OCI-M2 (cell line): Measurements from ENCODE around the gene TOMT.

Source experiments
- DNase-seq: peaks from one replicate; lab custom pipeline; 2025; ENCODE audit not compliant: unreplicated experiment; lab: John Stamatoyannopoulos, UW

TOMT gene, protein sequence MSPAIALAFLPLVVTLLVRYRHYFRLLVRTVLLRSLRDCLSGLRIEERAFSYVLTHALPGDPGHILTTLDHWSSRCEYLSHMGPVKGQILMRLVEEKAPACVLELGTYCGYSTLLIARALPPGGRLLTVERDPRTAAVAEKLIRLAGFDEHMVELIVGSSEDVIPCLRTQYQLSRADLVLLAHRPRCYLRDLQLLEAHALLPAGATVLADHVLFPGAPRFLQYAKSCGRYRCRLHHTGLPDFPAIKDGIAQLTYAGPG

DNA sequence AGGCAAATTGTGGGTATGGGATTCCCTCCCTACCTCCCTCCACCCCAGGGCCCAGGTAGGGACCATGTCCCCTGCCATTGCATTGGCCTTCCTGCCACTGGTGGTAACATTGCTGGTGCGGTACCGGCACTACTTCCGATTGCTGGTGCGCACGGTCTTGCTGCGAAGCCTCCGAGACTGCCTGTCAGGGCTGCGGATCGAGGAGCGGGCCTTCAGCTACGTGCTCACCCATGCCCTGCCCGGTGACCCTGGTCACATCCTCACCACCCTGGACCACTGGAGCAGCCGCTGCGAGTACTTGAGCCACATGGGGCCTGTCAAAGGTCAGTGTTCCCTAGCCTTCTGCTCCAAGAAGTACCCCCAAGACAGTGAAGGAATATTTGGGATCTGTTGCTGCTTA, at the start of gene TOMT:
Gene TOMT (plus strand): TSS at position 37 of the 400 bp plus-strand sequence. CDS start 28 bp downstream, at position 65.
- DNase-seq = no peak

DNA sequence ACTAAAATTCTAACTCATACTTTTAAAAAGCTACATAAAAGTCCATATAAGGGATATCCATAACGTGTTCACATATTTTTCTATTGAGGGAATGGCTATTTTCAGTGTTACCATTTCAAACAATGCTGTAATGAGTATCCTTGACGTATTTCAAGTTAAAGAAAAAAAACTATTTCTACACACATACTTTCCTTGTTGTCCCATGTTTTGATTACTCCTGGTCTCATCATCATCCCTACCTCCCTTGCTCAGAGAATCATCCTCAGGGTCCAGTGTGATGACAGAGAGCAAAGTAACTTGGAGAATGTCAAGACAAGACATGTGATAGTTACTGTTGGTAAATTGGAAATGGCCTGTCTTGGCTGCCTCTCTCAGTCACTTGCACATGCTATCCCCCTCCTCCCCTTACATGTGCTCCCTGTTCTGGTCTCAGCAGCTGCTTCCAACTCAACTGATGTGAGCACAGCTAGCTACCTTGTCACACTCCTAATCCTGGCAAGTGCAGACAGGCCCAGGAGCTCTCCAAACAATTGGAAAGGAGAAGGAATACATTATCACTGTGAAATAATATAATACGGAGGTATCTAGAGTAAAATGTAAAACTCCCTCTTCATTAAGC, 47.2 kb upstream of the TOMT start:
- no peak for DNase-seq

DNA sequence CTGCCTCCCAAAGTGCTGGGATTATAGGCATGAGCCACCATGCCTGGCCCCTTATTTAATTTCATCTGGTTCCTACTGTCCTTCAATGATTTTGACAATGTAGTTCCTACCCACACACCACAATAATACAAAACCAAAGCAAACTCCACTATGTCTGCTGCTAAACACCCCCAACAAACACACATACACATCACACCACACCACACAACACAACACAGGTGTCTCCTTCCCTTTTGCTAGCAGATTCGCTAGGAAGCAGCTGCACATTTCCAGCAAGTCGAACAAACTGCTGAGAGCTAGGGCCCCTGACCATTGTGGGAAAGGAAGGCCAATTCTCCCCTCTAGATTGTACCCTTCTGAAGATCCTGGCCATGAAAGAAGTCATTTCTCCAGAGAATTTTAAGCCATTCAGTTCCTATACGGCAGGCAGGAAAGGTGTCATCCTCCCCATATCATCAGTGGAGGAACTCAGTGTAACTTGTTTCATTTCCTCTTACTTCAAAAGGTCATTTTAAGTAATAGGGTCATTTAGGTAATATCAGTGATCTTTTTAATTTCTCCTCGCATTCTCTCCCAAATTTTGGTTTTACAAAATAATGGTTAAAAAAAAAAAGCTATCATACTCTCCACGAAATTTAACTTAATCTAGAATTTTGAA, 43.9 kb upstream of the TOMT start:
- no peak for DNase-seq

DNA sequence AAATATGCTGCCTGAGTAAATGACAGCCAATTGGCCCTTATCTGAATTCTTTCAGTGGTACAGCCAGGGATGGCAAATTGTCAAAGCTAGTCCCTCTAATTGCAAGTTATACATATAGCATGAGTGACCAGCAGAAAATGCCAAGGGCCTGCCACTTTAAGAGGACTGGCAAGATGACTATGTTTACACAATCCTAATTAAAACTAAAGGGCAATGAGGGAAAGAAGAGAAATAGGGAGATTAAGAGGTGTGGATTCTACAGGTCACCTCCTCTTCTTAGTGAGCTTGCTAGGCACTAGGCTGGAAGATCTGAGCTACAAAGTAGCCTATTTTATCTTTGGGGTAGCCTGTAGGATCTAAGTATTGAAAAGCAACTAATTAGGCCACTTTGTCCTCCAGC, 38.9 kb upstream of the TOMT start:
- no peak for DNase-seq

DNA sequence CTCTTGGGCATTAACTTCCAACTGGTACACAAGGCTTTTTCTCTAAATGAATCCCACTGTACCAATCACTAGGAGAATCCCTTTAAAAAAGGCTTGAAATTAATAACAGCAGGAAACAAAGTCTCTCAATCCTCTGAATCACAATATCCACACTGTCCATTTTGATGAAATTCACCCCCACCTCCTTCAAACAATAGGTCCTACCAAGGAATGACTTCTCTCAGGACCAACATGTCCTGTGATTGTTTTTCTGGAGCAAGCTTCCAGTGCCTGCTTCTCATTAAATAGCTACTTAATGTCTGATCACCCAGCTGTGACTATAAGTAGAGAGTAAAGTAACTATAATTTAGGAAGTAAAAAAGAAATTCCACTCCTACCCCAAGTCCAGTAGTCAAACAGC, 38.5 kb upstream of the TOMT start:
- DNase-seq = no peak

DNA sequence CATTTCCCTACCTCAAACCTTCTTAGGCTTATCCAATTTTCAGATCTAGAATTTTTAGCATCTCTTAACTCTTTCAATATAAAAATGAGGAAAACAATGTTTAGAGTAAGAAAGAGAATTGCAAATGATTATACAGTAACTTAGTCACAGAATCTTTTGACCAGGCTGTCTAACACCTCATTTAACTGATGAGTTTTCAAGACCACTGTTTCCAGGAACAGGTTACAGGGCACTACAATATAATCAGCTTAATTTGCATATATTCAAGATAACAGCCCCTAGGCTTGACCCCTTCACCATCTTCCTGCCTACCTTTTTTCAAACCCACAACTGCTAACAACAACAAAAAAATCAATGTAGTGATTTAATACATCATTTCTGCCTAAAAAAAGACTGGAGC, 38.0 kb upstream of the TOMT start:
- DNase-seq = no peak

DNA sequence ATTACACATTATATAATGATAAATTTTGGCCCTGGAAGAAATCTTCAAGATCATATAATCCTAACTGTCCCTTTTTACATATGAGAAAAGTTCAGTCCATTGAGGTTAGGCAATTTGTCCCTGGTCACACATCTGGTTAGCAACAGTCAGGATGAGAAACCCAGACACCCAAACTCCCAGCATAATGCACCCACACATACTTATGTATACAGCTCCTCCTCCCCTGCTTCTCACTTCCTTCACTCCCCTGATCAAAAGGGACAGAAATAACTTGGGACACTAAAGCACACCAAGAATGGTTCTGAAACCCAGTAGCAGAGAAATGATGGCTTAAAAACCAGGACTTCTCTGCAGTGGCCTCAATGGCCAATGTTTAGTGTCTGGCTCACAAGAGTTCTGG, 36.5 kb upstream of the TOMT start:
- DNase-seq = no peak

DNA sequence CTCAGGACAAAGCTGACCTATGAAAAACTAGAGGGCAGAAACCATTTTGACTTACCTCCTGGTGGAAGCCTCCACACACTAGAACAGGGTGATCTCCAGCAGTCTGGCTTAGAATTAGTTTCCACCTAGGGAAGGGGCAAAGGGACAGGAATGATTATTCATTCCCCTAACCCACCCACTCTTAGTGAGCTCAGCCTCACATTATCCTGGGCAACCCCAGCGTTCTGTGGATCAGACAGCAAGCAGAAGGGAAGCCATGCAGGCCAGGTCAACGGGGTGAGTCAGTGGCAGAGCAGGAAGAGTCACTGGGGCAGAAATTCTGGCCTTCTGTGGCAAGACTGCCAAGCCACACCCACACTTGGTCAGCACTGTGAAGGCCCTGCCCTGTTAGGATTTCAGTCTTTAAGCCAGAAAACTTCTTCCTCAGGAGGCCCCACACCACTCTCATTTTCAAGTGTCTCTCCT, 35.9 kb upstream of the TOMT start:
- DNase-seq = no peak

DNA sequence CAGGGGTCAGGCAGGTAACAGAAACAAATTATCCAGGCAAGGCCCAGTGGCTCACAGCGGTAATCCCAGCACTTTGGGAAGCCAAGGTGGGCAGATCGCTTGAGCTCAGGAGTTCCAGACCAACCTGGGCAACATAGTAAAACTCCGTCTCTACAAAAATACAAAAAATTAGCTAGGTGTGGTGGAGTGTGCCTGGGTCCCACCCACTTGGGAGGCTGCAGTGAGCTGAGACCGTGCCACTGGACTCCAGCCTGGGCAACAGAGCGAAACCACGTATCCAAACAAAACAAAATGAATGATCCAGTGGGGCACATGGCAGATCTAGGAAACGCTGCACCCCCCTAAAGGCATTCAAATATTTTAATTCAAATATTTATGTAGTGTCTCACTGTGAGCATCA, 35.2 kb upstream of the TOMT start:
- no peak for DNase-seq

DNA sequence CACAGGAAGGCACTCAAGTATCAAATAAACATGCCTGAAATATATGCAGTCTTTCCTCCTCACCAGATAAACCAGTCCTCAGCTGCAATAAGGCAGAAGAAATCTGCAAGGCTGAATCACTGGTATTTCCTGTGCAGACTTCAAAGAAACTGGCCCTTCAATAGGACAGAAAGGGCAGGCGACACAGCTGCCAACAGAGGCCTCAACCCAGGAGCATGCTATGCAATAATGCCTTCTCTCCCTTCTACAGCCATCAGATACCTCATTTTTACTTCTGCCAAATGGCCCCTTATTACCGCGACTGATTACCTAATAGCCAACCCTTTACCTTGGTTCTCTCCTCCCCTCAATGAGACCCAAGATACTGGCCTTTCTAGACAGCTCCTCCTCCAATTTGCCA, 33.4 kb upstream of the TOMT start:
- no peak for DNase-seq

DNA sequence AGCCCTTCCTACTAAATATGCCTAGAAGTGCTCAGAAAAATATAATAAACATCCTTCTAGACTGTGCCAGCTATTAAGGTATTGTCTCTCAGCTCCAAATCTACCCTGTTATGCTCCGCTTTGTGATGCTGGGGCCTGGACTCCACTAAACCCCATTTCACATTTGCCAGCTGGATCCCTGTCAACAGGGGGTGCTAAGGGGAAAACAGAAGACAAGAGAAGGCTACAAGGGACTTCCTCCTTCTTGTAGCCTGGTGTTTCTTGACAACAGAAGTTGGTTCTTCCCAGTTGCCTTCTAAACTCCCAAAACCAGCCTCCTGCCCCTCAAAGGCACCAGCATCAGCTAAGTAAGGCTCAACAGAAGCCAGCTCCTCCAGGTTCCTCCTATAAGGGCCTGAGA, 30.6 kb upstream of the TOMT start:
- DNase-seq = no peak

DNA sequence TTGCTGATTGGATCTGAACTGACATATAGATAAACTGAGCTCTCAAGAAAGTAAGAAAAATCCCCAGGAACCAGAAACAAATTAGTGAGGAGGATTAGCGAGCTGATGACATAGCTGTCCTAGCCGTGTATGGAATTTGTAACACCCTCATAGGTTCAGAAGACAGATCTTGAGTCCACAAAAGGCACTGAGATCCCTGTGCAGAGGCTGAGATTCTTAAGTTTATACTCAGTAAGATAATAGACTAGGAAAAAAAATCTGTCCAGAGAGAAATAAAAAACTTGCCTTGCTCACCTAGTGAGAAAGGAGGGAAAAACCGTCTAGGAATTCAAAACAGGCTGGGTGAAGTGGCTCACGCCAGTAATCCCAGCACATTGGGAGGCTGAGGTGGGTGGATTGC, 30.0 kb upstream of the TOMT start:
- DNase-seq = no peak

DNA sequence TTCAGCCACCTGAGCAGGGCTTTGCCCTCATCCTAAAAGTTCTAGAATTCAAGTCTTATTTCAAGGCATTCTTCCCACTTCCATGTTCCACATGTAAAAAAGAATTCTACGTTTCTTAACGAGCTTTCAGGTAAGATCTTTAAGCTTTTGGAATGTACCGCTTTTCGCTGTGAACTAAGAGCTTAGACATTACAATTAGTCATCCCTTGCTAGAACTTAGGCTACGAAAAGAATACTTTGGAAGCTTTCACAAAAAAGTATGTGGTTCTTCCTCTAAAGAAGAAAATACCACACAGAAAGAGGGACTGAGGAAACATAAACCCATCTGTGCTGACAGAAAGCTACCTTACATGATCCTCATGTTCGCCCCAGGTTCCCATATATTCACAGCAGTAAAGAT, 27.2 kb upstream of the TOMT start:
- no peak for DNase-seq

DNA sequence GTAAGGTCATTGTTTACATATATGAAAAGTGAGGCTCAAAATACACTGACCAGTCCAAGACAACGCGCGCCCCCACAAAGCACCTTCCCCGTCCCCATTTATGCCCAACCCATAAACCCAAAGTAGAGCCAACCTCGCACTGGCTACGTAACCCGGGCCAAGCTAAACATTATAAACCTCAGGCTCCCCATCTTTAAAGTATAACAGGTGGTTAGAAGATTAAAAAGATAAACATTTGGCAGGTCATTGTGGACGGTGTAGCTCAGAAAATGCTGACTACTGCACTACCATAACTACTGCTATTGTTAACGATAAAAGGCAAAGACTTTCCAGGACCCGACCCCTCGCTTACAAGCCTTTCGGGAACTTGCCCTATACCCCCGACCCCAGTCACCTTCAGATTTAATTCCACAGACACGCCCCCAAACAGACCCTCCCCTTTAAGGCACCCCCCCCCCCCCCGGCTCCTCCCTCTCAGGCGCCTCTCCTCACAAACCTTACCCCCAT, 25.9 kb upstream of the TOMT start:
- no peak for DNase-seq

DNA sequence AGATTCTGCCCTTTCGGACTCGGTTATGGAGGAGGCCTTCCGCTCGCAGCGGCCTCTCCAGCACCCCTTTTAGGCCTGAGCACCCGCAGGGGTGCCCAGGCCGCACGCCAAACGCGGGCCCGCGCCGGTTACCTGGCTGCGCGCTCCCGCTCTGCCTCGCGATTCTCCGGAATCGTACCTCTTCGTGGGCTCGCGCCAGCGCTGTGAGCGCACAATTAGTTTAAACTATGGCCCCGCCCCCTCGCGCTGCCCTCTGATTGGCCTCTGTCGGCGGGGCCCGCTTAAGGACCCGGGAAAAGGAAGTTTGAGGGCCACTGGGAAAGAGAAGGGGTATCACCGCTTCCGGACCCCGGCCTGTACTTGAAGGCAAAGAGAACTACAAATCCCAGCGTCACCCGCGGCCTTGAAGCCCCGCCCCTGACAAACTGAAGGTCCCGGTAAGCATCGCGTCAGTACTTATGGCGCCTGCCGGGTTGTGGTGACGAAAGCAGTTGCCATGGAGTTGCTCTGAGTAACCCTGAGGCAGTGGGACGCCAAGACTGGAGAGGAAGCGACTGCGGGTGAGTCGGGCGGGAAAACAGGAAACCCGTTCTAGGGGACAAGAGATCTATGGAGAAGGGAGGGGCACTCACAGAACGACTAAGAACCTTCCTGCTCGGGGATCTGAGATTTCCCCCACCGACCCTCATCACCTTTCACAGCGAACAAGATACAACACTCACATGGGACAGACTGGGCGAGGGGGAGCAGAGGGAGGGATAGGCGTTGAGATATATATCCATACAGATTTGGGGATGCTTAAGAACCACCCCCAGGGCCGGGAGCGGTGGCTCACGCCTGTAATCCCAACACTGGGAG, 25.2 kb upstream of the TOMT start, which contains the start of the genes LRRC51 and NUMA1:
Gene LRRC51 (plus strand): TSS at position 525 of the 858 bp plus-strand sequence. CDS start 8,234 bp downstream, outside the sequence.
Gene NUMA1 (minus strand): TSS at position 217 of the 858 bp plus-strand sequence. CDS start 44,599 bp downstream, outside the sequence.
- peak; percentile 90 for DNase-seq

DNA sequence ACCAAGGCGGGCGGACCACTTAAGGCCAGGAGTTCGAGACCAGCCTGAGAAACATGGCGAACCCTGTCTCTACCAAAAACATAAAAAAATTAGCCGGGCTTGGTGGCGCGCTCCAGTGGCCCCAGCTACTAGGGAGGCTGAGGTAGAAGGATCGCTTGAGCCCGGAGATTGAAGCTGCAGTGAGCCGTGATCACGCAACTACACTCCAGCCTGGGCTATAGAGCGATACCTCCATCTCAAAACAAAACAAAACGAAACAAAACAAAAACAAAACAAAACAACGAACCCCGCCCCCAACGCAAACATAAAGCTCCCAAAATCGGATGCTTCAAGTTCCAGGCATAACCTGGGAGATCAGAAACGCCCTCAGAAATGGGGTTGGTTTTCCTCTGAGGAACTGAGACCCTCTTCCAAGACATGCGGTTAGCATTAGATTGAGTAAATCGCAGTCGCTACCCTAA, 24.5 kb upstream of the TOMT start:
- no peak for DNase-seq

DNA sequence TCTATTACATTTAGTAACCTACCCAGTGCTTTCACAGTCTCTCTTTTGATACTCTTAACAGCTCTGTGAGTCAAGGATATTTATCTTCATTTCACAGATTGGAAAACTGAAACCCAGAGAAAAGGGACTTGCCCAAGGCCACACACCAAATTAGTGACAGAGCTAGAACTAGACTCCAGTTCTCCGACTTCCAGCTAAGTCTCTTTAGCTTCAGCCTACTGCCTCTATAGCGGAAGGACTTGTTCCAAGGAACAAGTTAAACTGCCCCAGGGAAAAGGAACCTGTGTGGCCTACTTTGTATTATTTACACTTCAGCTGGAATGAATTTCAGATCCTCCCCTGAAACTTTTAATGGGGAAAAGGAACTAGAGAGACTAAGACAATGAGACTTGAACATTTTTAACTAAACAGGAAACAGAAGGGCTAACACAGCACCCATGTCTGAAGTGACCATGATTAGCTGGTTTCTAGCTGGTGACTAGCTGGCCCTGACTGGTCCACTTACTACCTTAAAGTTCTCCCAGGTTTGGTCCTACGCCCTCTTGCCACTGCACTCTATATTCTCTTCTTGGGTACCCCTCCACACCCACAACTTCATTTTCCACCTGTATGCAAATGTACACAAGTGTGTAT, 23.8 kb upstream of the TOMT start:
- no peak for DNase-seq

DNA sequence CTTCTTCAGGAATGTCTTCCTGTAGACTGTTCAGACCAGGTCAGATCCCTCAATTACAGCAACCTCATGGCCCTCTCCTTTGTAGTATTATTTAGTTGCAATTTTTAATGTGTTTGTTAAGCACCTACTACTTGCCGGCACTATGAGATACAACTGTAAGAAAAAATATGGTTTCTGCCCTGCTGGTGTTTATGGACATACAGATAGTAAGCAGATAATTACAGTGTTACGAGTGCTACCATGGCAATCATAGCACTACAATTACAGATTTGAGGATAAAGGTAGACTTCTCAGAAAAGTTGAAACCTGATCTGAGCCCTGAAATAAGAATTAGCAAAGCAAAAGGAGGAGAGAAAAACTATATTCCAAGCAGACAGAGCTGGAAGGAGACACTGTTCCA, 22.3 kb upstream of the TOMT start:
- no peak for DNase-seq

DNA sequence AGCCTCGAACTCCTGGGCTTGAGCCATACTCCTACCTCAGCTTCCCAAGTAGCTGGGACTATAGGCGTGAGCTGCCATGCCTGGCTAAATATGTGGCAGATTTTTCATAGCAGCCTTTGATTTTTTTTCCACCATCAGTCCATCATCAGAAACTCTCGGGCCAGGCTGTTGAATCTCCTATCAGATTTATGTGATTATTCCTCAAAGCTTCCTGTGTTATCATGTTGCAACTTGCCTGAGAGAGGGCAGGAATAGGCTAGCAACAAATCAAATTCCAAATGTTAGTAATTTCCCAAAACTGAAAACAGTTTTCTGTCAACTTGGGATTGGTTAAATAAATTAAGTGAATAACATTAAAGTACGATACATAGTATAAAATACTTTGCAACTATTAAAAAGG, 21.6 kb upstream of the TOMT start:
- no peak for DNase-seq

DNA sequence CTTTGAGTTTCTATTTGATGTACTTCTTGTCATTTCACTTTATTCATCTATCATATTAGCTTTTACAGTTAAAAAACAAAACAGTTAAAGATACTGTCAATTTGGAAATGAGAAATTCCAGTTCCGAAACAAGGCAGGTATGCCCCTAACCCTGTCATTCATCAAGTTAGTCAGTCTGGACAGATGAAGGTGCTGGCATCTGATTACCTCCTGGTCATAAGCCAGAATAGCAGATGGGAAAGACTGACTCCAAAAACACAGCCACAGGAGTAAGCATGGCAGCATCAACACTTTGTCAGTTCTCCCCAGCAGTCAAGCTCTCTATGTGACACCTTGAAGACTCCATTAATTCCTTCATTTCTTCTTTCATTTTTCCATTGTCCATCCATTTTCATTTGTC, 20.8 kb upstream of the TOMT start:
- DNase-seq = no peak
